ENCODE results near the gene CLASP1.

DNA sequence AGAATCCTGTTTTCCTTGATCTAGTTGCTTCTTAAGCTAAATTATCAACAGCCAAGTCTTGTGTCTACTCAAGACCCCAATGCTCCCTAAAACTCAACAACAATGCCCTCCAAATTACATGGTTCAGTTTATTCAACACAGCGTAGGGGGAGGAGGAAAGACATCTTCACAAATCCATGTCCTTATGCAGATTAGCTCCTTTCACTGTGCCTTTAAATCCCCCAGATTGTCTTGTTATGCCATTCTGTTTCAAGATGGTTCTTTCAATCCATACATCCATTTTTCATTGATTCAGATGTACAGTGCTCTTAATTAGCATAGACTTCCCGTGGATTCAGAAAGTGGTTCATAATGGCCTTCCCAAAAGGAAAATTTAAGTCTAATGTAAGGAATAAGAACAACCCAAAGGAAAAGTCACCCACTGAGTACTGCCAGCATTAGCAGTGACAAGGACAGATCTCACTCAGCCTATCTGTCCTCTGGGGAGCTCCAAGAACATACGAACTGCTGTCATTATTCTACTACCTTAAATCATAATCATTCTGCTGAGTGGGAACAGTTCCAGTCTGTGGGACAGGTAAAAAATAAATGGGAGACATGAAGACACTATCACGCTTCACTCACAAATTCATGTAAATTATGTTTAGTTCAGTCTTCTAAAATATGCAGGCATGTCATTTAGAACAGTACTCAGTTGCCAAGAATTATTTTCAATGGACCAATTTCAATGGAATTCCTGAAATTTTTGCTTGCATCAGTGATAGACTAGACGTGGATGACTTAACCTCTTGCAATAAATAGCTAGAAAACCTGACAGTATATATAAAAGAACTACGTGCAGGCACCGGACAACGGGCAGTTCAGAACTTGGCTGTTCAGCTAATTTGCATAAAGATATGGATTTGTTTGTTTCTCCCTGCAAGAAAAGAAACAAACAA lies 177.5 kb downstream of the CLASP1 start:
- TF ChIP-seq, protein P1, sequence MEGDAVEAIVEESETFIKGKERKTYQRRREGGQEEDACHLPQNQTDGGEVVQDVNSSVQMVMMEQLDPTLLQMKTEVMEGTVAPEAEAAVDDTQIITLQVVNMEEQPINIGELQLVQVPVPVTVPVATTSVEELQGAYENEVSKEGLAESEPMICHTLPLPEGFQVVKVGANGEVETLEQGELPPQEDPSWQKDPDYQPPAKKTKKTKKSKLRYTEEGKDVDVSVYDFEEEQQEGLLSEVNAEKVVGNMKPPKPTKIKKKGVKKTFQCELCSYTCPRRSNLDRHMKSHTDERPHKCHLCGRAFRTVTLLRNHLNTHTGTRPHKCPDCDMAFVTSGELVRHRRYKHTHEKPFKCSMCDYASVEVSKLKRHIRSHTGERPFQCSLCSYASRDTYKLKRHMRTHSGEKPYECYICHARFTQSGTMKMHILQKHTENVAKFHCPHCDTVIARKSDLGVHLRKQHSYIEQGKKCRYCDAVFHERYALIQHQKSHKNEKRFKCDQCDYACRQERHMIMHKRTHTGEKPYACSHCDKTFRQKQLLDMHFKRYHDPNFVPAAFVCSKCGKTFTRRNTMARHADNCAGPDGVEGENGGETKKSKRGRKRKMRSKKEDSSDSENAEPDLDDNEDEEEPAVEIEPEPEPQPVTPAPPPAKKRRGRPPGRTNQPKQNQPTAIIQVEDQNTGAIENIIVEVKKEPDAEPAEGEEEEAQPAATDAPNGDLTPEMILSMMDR (conservative IDR thresholded peaks at IDR 0.05; ENCODE audit: low read length), result no peak
- TF ChIP-seq EZH2phosphoT487 (IDR thresholded peaks at IDR 0.05; ENCODE audit: borderline replicate concordance, low read depth, low read length), result no peak
